ENCODE results near the gene B9D2.

GRCh38 chr19:41398050-41398418, 34.1 kb upstream of the B9D2 start:
- TF ChIP-seq CTCF (IDR thresholded peaks at IDR 0.05) (no peak), POLR2A (IDR thresholded peaks at IDR 0.05) (no peak)

Measured in testis (tissue), 2 donors.